SK-N-SH treated with all-trans-retinoic acid at 6 μM for 48 hours (cell line): Measurements from ENCODE around the gene HOXA7.

ENCODE experiments used
- ARNTL ChIP-seq: fragments of 450-650 bp; formaldehyde crosslinking; IDR thresholded peaks from 2 replicates; pipeline ENCODE4 v1.5.0; 2020; ENCODE audit warnings: low read depth, mild to moderate bottlenecking, moderate library complexity, borderline replicate concordance
- RARB ChIP-seq: fragments of 250-450 bp; sonication (Bioruptor Pico); IDR thresholded peaks from 2 replicates; pipeline ENCODE4 v1.8.0; 2021; ENCODE audit warnings: mild to moderate bottlenecking, moderate library complexity
- SNAI2 ChIP-seq: fragments of 250-450 bp; sonication (Bioruptor Pico); IDR thresholded peaks from 2 replicates; pipeline ENCODE4 v1.5.0; 2020; ENCODE audit warnings: mild to moderate bottlenecking, moderate library complexity
- ZNF70 ChIP-seq: fragments of 450-650 bp; formaldehyde crosslinking; IDR thresholded peaks from 2 replicates; pipeline ENCODE4 v1.5.0; 2020; ENCODE audit warnings: mild to moderate bottlenecking, moderate library complexity

- TF ChIP-seq SNAI2 (CRISPR knock-in tag) (no peak), ARNTL (CRISPR knock-in tag) (no peak), ZNF70 (CRISPR knock-in tag) (no peak), RARB (CRISPR knock-in tag) (no peak)
Measured at GRCh38 chr7:27114881-27115220, 41.6 kb downstream of the HOXA7 start.
